GM23248 (cell line): ENCODE data around the gene FAM193A. TPM values are rescaled to one million over a fixed set of nuclear protein-coding genes. Genes with fewer than 3 reads are reported as not detected.
"Not testable (repeated sequence)": the region's sequence is repeated elsewhere in the genome, so short reads cannot be mapped to it uniquely, and the experiment has no call there.

Source experiments
- DNase-seq: peaks from one replicate; pipeline ENCODE4 v3.0.0-alpha.2; 2015
- H2AFZ ChIP-seq: fragments of 200-600 bp; sonication (generic); 2 replicates; pipeline ENCODE4 v1.6.1; 2016; ENCODE audit warnings: antibody characterized with exemption
- H3F3A ChIP-seq: fragments of 200-600 bp; sonication (generic); 2 replicates; pipeline ENCODE4 v1.6.1; 2016; ENCODE audit warnings: mild to moderate bottlenecking, antibody characterized with exemption, mixed run types; ENCODE audit not compliant: insufficient read depth
- H3K27ac ChIP-seq: fragments of 200-600 bp; sonication (generic); 2 replicates; pipeline ENCODE4 v1.5.1; 2016; ENCODE audit warnings: mild to moderate bottlenecking
- H3K27me3 ChIP-seq: fragments of 200-600 bp; sonication (generic); replicated peaks from 2 replicates; pipeline ENCODE4 v1.6.1; 2016; ENCODE audit warnings: mild to moderate bottlenecking; ENCODE audit not compliant: insufficient read depth
- H3K36me3 ChIP-seq: fragments of 200-600 bp; sonication (generic); 2 replicates; pipeline ENCODE4 v1.6.1; 2016; ENCODE audit warnings: low read depth, mild to moderate bottlenecking
- H3K4me1 ChIP-seq: fragments of 200-600 bp; sonication (generic); 2 replicates; pipeline ENCODE4 v1.6.1; 2016; ENCODE audit warnings: mild to moderate bottlenecking; ENCODE audit not compliant: insufficient read depth
- H3K4me2 ChIP-seq: fragments of 200-600 bp; sonication (generic); one replicate; pipeline ENCODE4 v1.6.1; 2016; ENCODE audit warnings: mild to moderate bottlenecking; ENCODE audit not compliant: unreplicated experiment
- H3K4me3 ChIP-seq: fragments of 200-600 bp; sonication (generic); 2 replicates; pipeline ENCODE4 v1.5.1; 2016; ENCODE audit warnings: mild to moderate bottlenecking
- H3K79me2 ChIP-seq: fragments of 200-600 bp; sonication (generic); 2 replicates; pipeline ENCODE4 v1.6.1; 2016; ENCODE audit warnings: mild to moderate bottlenecking; ENCODE audit not compliant: insufficient read depth
- H3K9ac ChIP-seq: fragments of 200-600 bp; sonication (generic); 2 replicates; pipeline ENCODE4 v1.6.1; 2016; ENCODE audit warnings: mild to moderate bottlenecking
- H3K9me2 ChIP-seq: fragments of 200-600 bp; sonication (generic); 2 replicates; pipeline ENCODE4 v1.6.1; 2016; ENCODE audit warnings: mixed run types, mild to moderate bottlenecking, moderate library complexity; ENCODE audit not compliant: insufficient read depth
- H3K9me3 ChIP-seq: fragments of 200-600 bp; sonication (generic); one replicate; pipeline ENCODE4 v1.6.1; 2017; ENCODE audit warnings: low read depth
- H4K20me1 ChIP-seq: fragments of 200-600 bp; sonication (generic); 2 replicates; pipeline ENCODE4 v1.6.0; 2016; ENCODE audit not compliant: insufficient read depth
- EZH2 ChIP-seq: fragments of 200-600 bp; sonication (generic); IDR thresholded peaks from 2 replicates; pipeline ENCODE4 v1.6.1; 2018; ENCODE audit warnings: antibody characterized with exemption, mild to moderate bottlenecking; ENCODE audit not compliant: insufficient read depth, poor library complexity, severe bottlenecking
- EZH2phosphoT487 ChIP-seq: fragments of 200-600 bp; sonication (generic); IDR thresholded peaks from 2 replicates; pipeline ENCODE4 v1.6.1; 2018; ENCODE audit warnings: antibody characterized with exemption, moderate library complexity, mild to moderate bottlenecking, low read depth; ENCODE audit not compliant: insufficient read depth
- WGBS, 2 experiments: methylation state at CpG; one replicate each; pipeline ENCODE4 v1.1.6; 2015 to 2017; ENCODE audit warnings: low lambda C conversion rate in 2 of 2, low coverage in 1 of 2; ENCODE audit errors: missing lambda C conversion rate in 2 of 2; 5-methylcytosine and 5-hydroxymethylcytosine counted together
- in situ Hi-C: fragments of 300-500 bp; cut with MboI; formaldehyde crosslinking; loops from 2 replicates; pipeline ENCODE4 v1.15.0; 2020
- polyA plus RNA-seq: library from polyadenylated mRNA; unstranded; fragments of >200 nt; fragmentation: Nextera tagmentation; extraction: Ambion mirVana; gene quantifications from 2 replicates; pipeline ENCODE4 v1.2.1, GENCODE V29; 2016
- total RNA-seq: library from RNA; depleted of rRNA; stranded (reverse); fragments of >200 nt; shearing (Covaris generic); gene quantifications from 2 replicates; pipeline ENCODE4 v1.2.3, GENCODE V29; 2014

FAM193A gene
- total and polyA plus RNA-seq, 2 experiments from 2014 or later, result 5.0 to 19.0 TPM

GRCh38 chr4:2630556-2631273 is 94.3 kb downstream of the FAM193A start:
- H3K9me2 ChIP-seq, result no peaks in the 10 kb centered on the region
- 93 to 95% methylated on average over 24 of the region's 24 CpGs for WGBS, 2 experiments
- no peak overlapping the region for H3K4me3 ChIP-seq
- no peak overlapping the region for H2AFZ ChIP-seq
- no peaks in the 10 kb centered on the region for H3K27me3 ChIP-seq
- H3K9ac ChIP-seq, result no peak overlapping the region
- in situ Hi-C loops, result no loop called here
- H3K4me2 ChIP-seq, result no peak overlapping the region
- no peak for DNase-seq
- H3K27ac ChIP-seq, result no peak overlapping the region
- H3K9me3 ChIP-seq, result no peaks in the 10 kb centered on the region
- H3K4me1 ChIP-seq, result no peaks in the 10 kb centered on the region
- no peaks in the 10 kb centered on the region for H3F3A ChIP-seq
- peaks cover 26% of the 10 kb centered on the region; the same call in 1 of the 2 replicates for H3K36me3 ChIP-seq
- TF ChIP-seq EZH2phosphoT487, result no peak
- TF ChIP-seq EZH2, result no peak
- H4K20me1 ChIP-seq, result no peaks in the 10 kb centered on the region
- peaks cover 91% of the 10 kb centered on the region for H3K79me2 ChIP-seq

GRCh38 chr4:2634014-2634413 is 97.6 kb downstream of the FAM193A start:
- Histone ChIP-seq H3K9ac (no peak overlapping the region), H3K36me3 (peaks cover 26% of the 10 kb centered on the region), H3K9me2 (no peaks in the 10 kb centered on the region), H2AFZ (no peak overlapping the region), H3K79me2 (peaks cover 93% of the 10 kb centered on the region), H4K20me1 (no peaks in the 10 kb centered on the region), H3F3A (no peaks in the 10 kb centered on the region), H3K4me3 (no peak overlapping the region), H3K27ac (no peak overlapping the region), H3K9me3 (no peaks in the 10 kb centered on the region), H3K4me1 (no peaks in the 10 kb centered on the region), H3K27me3 (no peaks in the 10 kb centered on the region), H3K4me2 (no peak overlapping the region)
- WGBS, 2 experiments, result 67 to 71% methylated on average over 5 of the region's 5 CpGs
- in situ Hi-C loops, result no loop called here
- TF ChIP-seq EZH2phosphoT487, result no peak
- TF ChIP-seq EZH2, result no peak
- no peak for DNase-seq

GRCh38 chr4:2636331-2636730 is 99.9 kb downstream of the FAM193A start:
- no peak overlapping the region for H3K4me3 ChIP-seq
- H3K9me3 ChIP-seq, result no peaks in the 10 kb centered on the region
- TF ChIP-seq EZH2, result no peak
- in situ Hi-C loops, result no loop called here
- no peak for DNase-seq
- no peaks in the 10 kb centered on the region for H3K27me3 ChIP-seq
- H3K4me1 ChIP-seq, result no peaks in the 10 kb centered on the region
- 94 to 96% methylated on average over 6 of the region's 6 CpGs for WGBS, 2 experiments
- H4K20me1 ChIP-seq, result no peaks in the 10 kb centered on the region
- no peak overlapping the region for H3K9ac ChIP-seq
- H2AFZ ChIP-seq, result no peak overlapping the region
- no peak overlapping the region for H3K4me2 ChIP-seq
- peaks cover 83% of the 10 kb centered on the region for H3K79me2 ChIP-seq
- H3K27ac ChIP-seq, result no peak overlapping the region
- no peaks in the 10 kb centered on the region for H3F3A ChIP-seq
- peaks cover 26% of the 10 kb centered on the region for H3K36me3 ChIP-seq
- H3K9me2 ChIP-seq, result no peaks in the 10 kb centered on the region

GRCh38 chr4:2636994-2637393 is 100.5 kb downstream of the FAM193A start:
- Histone ChIP-seq H3K79me2 (peaks cover 77% of the 10 kb centered on the region), H3K36me3 (peaks cover 26% of the 10 kb centered on the region)
- H3K4me1 ChIP-seq, H3K27me3 ChIP-seq, H3K9me2 ChIP-seq, H2AFZ ChIP-seq, H3F3A ChIP-seq, H4K20me1 ChIP-seq, H3K4me3 ChIP-seq, in situ Hi-C loops, H3K9me3 ChIP-seq, H3K9ac ChIP-seq, H3K4me2 ChIP-seq, H3K27ac ChIP-seq, DNase-seq: not testable (repeated sequence)
- WGBS, 2 experiments, result 94 to 97% methylated on average over 5 of the region's 5 CpGs

GRCh38 chr4:2637956-2638552 is 101.6 kb downstream of the FAM193A start:
- in situ Hi-C loops, result no loop called here

More at GRCh38 chr4:2637956-2638552, 101.6 kb downstream of the FAM193A start:
- Histone ChIP-seq H3K27me3 (no peaks in the 10 kb centered on the region), H3K9ac (no peak overlapping the region), H3K9me3 (no peaks in the 10 kb centered on the region), H3F3A (no peaks in the 10 kb centered on the region), H3K27ac (no peak overlapping the region), H4K20me1 (no peaks in the 10 kb centered on the region), H3K4me3 (no peak overlapping the region), H3K4me1 (no peaks in the 10 kb centered on the region), H3K36me3 (peaks cover 26% of the 10 kb centered on the region), H3K4me2 (no peak overlapping the region), H3K9me2 (no peaks in the 10 kb centered on the region), H2AFZ (no peak overlapping the region), H3K79me2 (peaks cover 68% of the 10 kb centered on the region)
- 96 to 97% methylated on average over 9 of the region's 9 CpGs for WGBS, 2 experiments
- TF ChIP-seq EZH2phosphoT487 (no peak), EZH2 (no peak)
- DNase-seq, result no peak
